ENCODE results near the gene PAAF1.
A peak's percentile ranks its signal among the peaks of the same experiment; 100 is the strongest.
"Not testable (repeated sequence)": the region's sequence is repeated elsewhere in the genome, so short reads cannot be mapped to it uniquely, and the experiment has no call there.

PAAF1 gene

GRCh38 chr11:73883856-73884255 is 7.1 kb downstream of the PAAF1 start:
- DNase-seq (ENCODE audit: low spot score) = no peak

- no peak for DNase-seq (ENCODE audit: low spot score)
Measured at GRCh38 chr11:73888244-73888643, 11.4 kb downstream of the PAAF1 start.

DNA sequence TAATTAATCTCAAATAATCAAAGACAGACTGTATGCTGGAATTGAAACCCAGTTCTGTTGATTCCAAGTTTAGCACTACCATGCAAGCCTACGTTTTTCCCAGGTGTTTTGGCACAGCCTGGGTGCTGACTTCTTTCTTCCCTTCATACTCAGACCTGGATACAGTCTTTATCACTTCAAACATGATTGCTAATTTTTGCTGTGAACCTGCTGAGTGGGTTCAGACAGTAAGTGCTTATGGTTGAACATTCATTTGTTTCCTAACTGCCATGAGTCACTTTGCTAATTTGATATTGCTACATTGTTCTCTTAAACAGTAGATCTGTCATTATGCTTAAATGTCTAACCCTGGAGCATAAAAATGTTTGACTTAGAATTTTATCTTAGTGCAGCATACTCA is 12.2 kb downstream of the PAAF1 start:
- no peak for DNase-seq (ENCODE audit: low spot score)

- DNase-seq (ENCODE audit: low spot score) = no peak
Measured at GRCh38 chr11:73889536-73889935, 12.7 kb downstream of the PAAF1 start.

- DNase-seq (ENCODE audit: low spot score) = no peak
Measured at GRCh38 chr11:73893041-73893440, 16.2 kb downstream of the PAAF1 start.

DNA sequence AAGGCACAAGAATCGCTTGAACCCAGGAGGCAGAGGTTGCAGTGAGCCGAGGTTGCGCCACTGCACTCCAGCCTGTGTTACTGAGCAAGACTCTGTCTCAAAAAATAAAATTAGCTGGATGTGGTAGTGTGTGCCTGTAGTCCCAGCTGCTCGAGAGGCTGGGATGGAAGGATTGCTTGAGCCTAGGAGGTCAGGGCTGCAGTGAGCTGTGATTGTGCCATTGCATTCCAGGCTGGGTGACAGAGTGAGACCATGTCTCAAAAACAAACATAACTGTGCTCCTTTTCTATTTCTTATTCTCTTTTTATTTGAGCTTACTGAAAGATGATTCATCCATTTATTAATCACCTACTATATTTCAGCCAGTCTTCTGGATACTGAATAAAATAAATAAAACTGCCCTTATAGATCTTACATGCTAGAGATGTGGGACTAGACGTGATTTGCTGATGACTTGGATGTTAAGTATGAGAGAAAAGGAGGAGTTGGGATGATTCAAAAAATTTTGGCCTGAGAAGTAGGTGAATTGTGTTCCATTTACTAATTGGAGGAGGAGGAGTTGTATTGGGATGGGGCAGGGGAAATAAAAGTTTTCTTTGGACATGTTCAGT is 18.0 kb downstream of the PAAF1 start:
- no peak for DNase-seq (ENCODE audit: low spot score)

DNA sequence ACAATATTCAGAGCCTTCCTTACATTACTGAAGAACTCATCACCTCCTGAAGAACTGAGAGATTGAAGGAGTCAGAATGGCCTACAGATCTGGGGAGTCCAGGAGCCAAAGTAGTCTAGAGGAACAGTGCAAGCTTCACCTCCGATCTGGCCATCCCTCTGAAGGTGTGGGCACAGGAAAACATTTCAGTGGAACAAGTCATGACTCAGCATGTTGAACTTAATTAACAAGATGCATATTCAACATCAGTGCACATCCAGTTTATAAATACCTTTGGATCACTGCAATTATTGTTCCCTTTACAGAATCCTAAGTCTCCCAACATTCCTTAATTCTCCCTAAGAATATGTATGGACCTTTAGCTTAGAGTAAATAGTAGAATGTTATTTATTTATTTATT is 25.5 kb downstream of the PAAF1 start:
- DNase-seq (ENCODE audit: low spot score) = no peak

- DNase-seq (ENCODE audit: low spot score) = peak; percentile 7
Measured at GRCh38 chr11:73907191-73907590, 30.4 kb downstream of the PAAF1 start.

DNA sequence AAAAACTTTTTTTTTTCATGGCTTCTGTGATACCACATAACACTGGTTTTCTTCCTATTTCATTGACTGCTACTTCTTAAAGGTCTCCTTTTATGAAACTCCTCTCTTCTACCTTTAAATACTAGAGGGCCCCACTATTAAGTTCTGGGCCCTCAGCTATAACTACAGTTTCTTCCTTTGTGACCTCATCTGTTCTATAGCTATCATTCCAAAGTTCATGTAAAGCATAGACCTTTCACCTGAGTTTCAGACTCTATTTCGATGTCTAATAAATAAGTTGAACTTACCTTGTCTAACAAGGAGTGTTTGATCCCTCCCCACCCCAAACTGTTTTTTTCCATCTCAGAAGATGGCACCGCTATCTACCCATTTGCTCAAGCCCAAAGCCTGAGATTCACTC is 35.2 kb downstream of the PAAF1 start:
- no peak for DNase-seq (ENCODE audit: low spot score)

DNA sequence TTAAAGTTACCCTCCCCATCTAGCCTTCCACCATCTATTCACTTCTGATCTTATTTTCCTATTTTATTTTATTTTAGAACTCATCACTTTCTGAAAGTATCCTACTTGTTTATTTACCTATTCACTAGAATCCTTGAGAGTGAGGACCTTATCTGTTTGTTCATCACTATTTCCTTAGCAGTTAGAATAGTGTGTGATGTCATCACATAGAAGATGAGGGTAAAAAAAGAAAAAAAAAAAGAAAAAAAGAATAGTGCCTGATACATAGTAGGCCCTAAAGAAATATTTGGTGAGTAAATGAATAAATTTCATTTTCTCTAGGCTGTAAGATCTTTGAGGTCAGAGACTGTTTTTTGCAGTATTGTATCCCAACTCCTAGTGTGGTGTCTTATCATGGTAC is 36.7 kb downstream of the PAAF1 start:
- DNase-seq (ENCODE audit: low spot score) = no peak

- no peak for DNase-seq (ENCODE audit: low spot score)
Measured at GRCh38 chr11:73914284-73914683, 37.5 kb downstream of the PAAF1 start.

GRCh38 chr11:73916435-73916834 is 39.6 kb downstream of the PAAF1 start:
- DNase-seq (ENCODE audit: low spot score) = no peak

DNA sequence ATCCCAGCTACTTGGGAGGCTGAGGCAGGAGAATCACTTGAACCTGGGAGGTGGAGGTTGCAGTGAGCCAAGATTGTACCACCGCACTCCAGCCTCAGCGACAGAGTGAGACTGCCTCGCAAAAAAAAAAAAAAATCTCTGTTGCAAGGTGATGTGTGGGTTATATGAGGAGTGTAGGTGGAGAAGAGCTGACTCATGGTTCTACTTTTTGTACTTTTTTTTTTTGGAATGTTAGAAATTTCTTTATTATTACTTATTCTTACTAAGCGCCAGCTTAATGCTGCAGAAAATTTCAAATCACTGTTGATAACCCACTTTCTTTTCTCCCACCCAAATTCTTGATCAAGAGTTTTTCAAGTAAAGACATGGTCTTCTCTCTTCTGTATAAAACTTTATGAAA is 44.4 kb downstream of the PAAF1 start:
- no peak for DNase-seq (ENCODE audit: low spot score)

DNA sequence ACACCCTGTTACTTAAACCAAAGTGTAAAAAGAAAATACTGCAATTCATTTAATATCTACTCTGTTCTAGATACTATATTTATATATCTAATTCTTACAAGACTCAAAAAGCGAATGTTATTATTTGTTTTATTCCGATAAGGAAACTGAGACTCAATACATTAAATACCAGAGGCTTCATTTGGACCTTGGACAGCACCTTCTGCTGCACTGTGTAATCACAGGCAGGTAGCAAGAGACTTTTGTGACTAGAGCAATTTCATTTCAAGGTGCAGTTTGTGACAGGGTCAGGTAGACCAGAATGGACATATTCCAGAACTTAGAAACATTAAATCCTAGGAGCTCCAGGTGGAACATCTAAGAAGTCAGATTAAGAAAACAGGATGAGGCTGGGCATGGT is 52.6 kb downstream of the PAAF1 start:
- no peak for DNase-seq (ENCODE audit: low spot score)

GRCh38 chr11:73931039-73931645 is 54.3 kb downstream of the PAAF1 start:
- DNase-seq (ENCODE audit: low spot score) = peak; percentile 47

DNA sequence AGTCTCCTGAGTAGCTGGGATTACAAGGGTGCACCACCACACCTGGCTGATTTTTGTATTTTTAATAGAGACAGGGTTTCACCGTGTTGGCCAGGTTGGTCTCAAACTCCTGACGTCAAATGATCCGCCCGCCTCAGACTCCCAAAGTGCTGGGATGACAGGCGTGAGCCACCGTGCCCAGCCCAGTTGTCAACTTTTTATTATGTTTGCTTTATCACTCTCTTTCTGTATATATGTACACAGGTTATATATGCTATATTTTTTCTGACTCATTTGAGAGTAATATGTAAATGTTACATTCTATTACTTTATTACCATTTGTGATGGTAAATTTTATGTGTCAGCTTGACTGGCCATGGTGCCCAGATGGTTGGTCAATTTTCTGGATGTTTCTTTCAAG is 55.2 kb downstream of the PAAF1 start:
- DNase-seq (ENCODE audit: low spot score) = no peak

GRCh38 chr11:73932781-73933180 is 56.0 kb downstream of the PAAF1 start:
- no peak for DNase-seq (ENCODE audit: low spot score)

GRCh38 chr11:73936047-73936446 is 59.2 kb downstream of the PAAF1 start:
- DNase-seq (ENCODE audit: low spot score) = not testable (repeated sequence)

DNA sequence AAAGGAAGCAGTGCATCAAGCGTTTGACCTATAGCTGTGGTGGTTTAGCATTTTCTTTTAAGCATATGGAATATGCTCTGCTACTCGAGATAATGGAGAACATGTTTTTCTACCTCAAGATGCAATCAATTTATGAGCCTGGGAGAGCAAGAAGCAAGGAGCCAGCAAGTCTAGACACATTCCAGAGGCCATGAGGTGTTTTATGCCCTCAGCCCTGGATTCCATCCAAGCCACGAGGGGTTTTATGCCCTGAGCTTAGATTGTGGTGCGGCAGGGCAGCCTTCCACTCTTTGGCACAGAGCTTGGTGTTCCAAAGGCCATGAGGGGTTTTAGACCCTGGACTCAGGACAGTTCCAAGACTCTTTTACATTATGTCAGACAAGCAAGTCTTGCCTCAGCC is 62.3 kb downstream of the PAAF1 start:
- no peak for DNase-seq (ENCODE audit: low spot score)

GRCh38 chr11:73940801-73941570 is 64.2 kb downstream of the PAAF1 start:
- no peak for DNase-seq (ENCODE audit: low spot score)

DNA sequence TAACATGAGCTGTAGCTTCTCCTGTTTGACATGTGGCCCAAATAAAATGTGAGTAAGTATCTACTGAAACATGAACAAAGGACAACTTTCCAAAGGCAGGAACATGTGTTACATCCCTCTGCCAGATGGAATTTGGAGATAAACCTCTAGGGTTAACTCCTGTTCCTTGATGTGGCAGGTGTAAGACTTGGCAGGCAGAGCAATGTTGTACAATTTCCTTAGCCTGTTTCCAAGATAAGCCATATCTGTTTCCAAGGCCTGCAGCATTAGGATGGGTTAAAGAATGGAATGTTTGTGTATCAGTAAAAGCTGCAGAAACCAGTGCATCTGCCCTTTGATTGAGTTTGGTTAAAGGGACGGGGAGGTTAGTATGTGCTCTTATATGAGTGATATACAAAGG is 65.2 kb downstream of the PAAF1 start:
- DNase-seq (ENCODE audit: low spot score) = no peak

GRCh38 chr11:73944085-73944484 is 67.3 kb downstream of the PAAF1 start:
- no peak for DNase-seq (ENCODE audit: low spot score)

- no peak for DNase-seq (ENCODE audit: low spot score)
Measured at GRCh38 chr11:73944901-73945300, 68.1 kb downstream of the PAAF1 start.

DNA sequence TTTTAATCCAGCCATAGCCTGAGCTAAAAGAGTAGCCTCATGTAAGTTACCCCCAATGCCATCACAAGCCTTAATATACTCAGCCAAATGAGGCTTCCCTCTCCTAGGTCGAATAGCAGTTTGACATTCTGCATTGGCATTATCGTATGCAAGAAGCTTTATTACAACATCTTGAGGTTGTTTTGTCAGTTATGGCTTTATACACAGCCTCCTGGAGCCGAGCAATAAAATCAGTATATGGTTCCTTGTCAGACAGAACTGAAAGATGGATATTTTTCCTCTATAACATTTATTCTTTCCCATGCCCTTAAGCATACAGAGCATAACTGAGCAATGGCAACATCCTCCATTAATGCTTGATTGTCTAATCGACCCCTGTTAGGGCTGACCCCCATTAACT is 68.6 kb downstream of the PAAF1 start:
- no peak for DNase-seq (ENCODE audit: low spot score)

Data from kidney capillary endothelial cell (primary cell).